CD4-positive, alpha-beta T cell (primary cell): ENCODE measurements around the gene MAGI1. TPM values are rescaled to one million over a fixed set of nuclear protein-coding genes. Genes with fewer than 3 reads are reported as not detected.

Source experiments
- ATAC-seq: fragments of 200-7000 bp; cut with Tn5 transposase; one replicate; pipeline ENCODE4 v1.10.0; 2022; ENCODE audit warnings: mild to moderate bottlenecking; ENCODE audit not compliant: poor library complexity
- CTCF ChIA-PET: fragments of 350-600 bp; sonication (Branson Sonifier 250); formaldehyde crosslinking; loops from one replicate; lab custom pipeline; 2021; ENCODE audit warnings: antibody characterized with exemption, inconsistent platforms; lab: Charles Lee
- POLR2A ChIA-PET: fragments of 350-600 bp; sonication (Branson Sonifier 250); formaldehyde crosslinking; loops from one replicate; lab custom pipeline; 2021; ENCODE audit warnings: antibody characterized with exemption, inconsistent platforms; lab: Charles Lee
- DNase-seq, 14 experiments: peaks; one replicate each; pipeline ENCODE4 v3.0.0-alpha.2; 2013 to 2020; ENCODE audit warnings: mixed read lengths in 2 of 14
- H3K27ac ChIP-seq, 2 donors: one replicate each; pipeline versions ENCODE4 v1.5.1 to v1.7.0; 2013; ENCODE audit warnings: low read length in 2 of 2, low read depth in 1 of 2, mild to moderate bottlenecking in 1 of 2
- H3K27me3 ChIP-seq, 2 experiments: 1 replicate in 1 of 2; 2 replicates in 1 of 2; pipeline versions ENCODE4 v1.6.1 to v1.7.0; 2013; ENCODE audit warnings: low read length in 2 of 2, control low read depth in 1 of 2, mild to moderate bottlenecking in 1 of 2, moderate library complexity in 1 of 2; ENCODE audit not compliant: insufficient read depth in 2 of 2, control insufficient read depth in 1 of 2
- H3K36me3 ChIP-seq: one replicate; pipeline ENCODE4 v1.6.1; 2013; ENCODE audit warnings: low read length, control low read depth; ENCODE audit not compliant: insufficient read depth
- H3K4me1 ChIP-seq: one replicate; pipeline ENCODE4 v1.6.1; 2013; ENCODE audit warnings: low read length, control low read depth; ENCODE audit not compliant: insufficient read depth
- H3K4me3 ChIP-seq: one replicate; pipeline ENCODE4 v1.5.1; 2013; ENCODE audit warnings: mild to moderate bottlenecking, low read length, moderate library complexity
- H3K9me3 ChIP-seq, 2 experiments: 1 replicate in 1 of 2; 2 replicates in 1 of 2; pipeline versions ENCODE4 v1.6.1 to v1.7.0; 2013; ENCODE audit warnings: low read length in 2 of 2, mild to moderate bottlenecking in 2 of 2, control low read depth in 1 of 2, moderate library complexity in 1 of 2; ENCODE audit not compliant: control insufficient read depth in 1 of 2, insufficient read depth in 1 of 2
- H3K27ac Mint-ChIP-seq: one replicate; pipeline ENCODE4 v1.8.0; 2020; ENCODE audit warnings: mixed read lengths
- H3K27me3 Mint-ChIP-seq: one replicate; pipeline ENCODE4 v1.8.0; 2021; ENCODE audit warnings: mixed read lengths
- H3K36me3 Mint-ChIP-seq: one replicate; pipeline ENCODE4 v1.8.0; 2021; ENCODE audit warnings: low read depth, mixed read lengths
- H3K4me1 Mint-ChIP-seq: one replicate; pipeline ENCODE4 v1.8.0; 2021; ENCODE audit warnings: low read depth, mixed read lengths
- H3K4me3 Mint-ChIP-seq: one replicate; pipeline ENCODE4 v1.8.0; 2020; ENCODE audit warnings: mild to moderate bottlenecking, mixed read lengths
- H3K9me3 Mint-ChIP-seq: one replicate; pipeline ENCODE4 v1.8.0; 2020; ENCODE audit warnings: mixed read lengths
- CTCF ChIP-seq: fragments of 200-600 bp; IDR thresholded peaks from one replicate; pipeline ENCODE4 v1.8.0; 2022; ENCODE audit warnings: antibody characterized with exemption, mild to moderate bottlenecking
- intact Hi-C, 2 experiments: fragments of 100-400 bp; cut with DNase I in 1 of 2; cut with micrococcal nuclease in 1 of 2; formaldehyde crosslinking; loops; one replicate each; pipeline versions ENCODE4 v1.15.1 to v1.9.0; 2023 to 2025; cut with DNase I, micrococcal nuclease
- total RNA-seq, 174 experiments: library from RNA in 2 of 174; stranded (reverse) in 2 of 174; gene quantifications; one replicate each; pipeline ENCODE4 v1.2.3 and lab custom pipeline; 2021 to 2026

Gene MAGI1
- total RNA-seq, 2 experiments from 2014 or later = not detected

GRCh38 chr3:65824166-65824565 lies 214.6 kb downstream of the MAGI1 start:
- Histone ChIP-seq H3K27me3 (no peaks in the 10 kb centered on the region), H3K9me3 (no peaks in the 10 kb centered on the region), H3K4me3 (no peak overlapping the region), H3K4me1 (no peaks in the 10 kb centered on the region), H3K27ac (no peak overlapping the region), H3K36me3 (no peaks in the 10 kb centered on the region)
- Mint-ChIP-seq H3K4me3 (no peak overlapping the region), H3K4me1 (no peaks in the 10 kb centered on the region), H3K9me3 (peaks cover 2% of the 10 kb centered on the region), H3K27me3 (no peaks in the 10 kb centered on the region), H3K36me3 (no peaks in the 10 kb centered on the region), H3K27ac (no peak overlapping the region)
- no peak for TF ChIP-seq CTCF
- ChIA-PET CTCF (no interaction called here), POLR2A (no interaction called here)
- intact Hi-C loops = no loop called here
- ATAC-seq (no peak), DNase-seq (no peak)

DNA sequence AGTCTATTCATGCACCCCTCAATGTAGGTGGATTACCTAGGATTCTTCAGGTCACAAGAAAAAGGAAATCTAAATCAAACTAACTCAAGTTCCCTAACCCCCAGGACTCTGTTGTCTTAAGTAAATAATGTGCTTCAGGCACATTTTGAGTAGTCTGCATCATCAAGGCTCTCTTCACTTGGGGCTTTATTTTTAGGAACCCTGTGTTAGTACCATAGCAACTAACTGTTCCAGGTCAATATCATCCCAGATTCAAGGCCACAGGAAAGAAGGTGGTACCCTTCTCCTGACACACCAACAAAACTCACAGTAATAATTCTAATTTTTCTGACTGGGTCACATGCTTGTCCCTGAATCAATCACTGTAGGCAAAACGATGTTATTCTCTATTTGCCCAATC lies 218.1 kb downstream of the MAGI1 start:
- POLR2A ChIA-PET = no interaction called here
- Histone ChIP-seq H3K27me3 (no peaks in the 10 kb centered on the region), H3K27ac (no peak overlapping the region), H3K36me3 (no peaks in the 10 kb centered on the region), H3K4me3 (no peak overlapping the region), H3K9me3 (no peaks in the 10 kb centered on the region), H3K4me1 (no peaks in the 10 kb centered on the region)
- Mint-ChIP-seq H3K27me3 (no peaks in the 10 kb centered on the region), H3K36me3 (no peaks in the 10 kb centered on the region), H3K9me3 (peaks cover 2% of the 10 kb centered on the region), H3K4me3 (no peak overlapping the region), H3K4me1 (no peaks in the 10 kb centered on the region), H3K27ac (no peak overlapping the region)
- no peak for ATAC-seq
- CTCF ChIA-PET = no interaction called here
- intact Hi-C loops = no loop called here
- no peak for TF ChIP-seq CTCF
- DNase-seq = no peak

GRCh38 chr3:65819896-65820295 lies 218.8 kb downstream of the MAGI1 start:
- CTCF ChIA-PET = no interaction called here

More at GRCh38 chr3:65819896-65820295, 218.8 kb downstream of the MAGI1 start:
- ATAC-seq = no peak
- H3K27ac ChIP-seq = no peak overlapping the region
- H3K36me3 ChIP-seq = no peaks in the 10 kb centered on the region
- no peaks in the 10 kb centered on the region for H3K9me3 ChIP-seq
- H3K4me1 ChIP-seq = no peaks in the 10 kb centered on the region
- no peak overlapping the region for H3K4me3 ChIP-seq
- no peaks in the 10 kb centered on the region for H3K27me3 ChIP-seq
- H3K36me3 Mint-ChIP-seq = no peaks in the 10 kb centered on the region
- H3K4me1 Mint-ChIP-seq = no peaks in the 10 kb centered on the region
- intact Hi-C loops = no loop called here
- H3K9me3 Mint-ChIP-seq = peaks cover 2% of the 10 kb centered on the region
- no peak for DNase-seq
- H3K4me3 Mint-ChIP-seq = no peak overlapping the region
- POLR2A ChIA-PET = no interaction called here
- H3K27ac Mint-ChIP-seq = no peak overlapping the region
- no peaks in the 10 kb centered on the region for H3K27me3 Mint-ChIP-seq
- TF ChIP-seq CTCF = no peak
